C4-2B (cell line): Measurements from ENCODE around the gene UNC93B1.

ENCODE experiments used
- ZFX ChIP-seq: fragments of 450-650 bp; IDR thresholded peaks from 2 replicates; pipeline ENCODE4 v1.6.1; 2017
- TF ChIP-seq, protein P1 (sequence below): fragments of 450-650 bp; conservative IDR thresholded peaks from 2 replicates; pipeline ENCODE4 v1.5.1; 2017; ENCODE audit warnings: mild to moderate bottlenecking

GRCh38 chr11:68013611-68014156 is 9.8 kb upstream of the UNC93B1 start:
- TF ChIP-seq, protein P1, sequence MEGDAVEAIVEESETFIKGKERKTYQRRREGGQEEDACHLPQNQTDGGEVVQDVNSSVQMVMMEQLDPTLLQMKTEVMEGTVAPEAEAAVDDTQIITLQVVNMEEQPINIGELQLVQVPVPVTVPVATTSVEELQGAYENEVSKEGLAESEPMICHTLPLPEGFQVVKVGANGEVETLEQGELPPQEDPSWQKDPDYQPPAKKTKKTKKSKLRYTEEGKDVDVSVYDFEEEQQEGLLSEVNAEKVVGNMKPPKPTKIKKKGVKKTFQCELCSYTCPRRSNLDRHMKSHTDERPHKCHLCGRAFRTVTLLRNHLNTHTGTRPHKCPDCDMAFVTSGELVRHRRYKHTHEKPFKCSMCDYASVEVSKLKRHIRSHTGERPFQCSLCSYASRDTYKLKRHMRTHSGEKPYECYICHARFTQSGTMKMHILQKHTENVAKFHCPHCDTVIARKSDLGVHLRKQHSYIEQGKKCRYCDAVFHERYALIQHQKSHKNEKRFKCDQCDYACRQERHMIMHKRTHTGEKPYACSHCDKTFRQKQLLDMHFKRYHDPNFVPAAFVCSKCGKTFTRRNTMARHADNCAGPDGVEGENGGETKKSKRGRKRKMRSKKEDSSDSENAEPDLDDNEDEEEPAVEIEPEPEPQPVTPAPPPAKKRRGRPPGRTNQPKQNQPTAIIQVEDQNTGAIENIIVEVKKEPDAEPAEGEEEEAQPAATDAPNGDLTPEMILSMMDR = no peak
- TF ChIP-seq ZFX = no peak
